Measurements from ENCODE around the gene HES3.
"Not testable (repeated sequence)": the region's sequence is repeated elsewhere in the genome, so short reads cannot be mapped to it uniquely, and the experiment has no call there.

The HES3 gene

DNA sequence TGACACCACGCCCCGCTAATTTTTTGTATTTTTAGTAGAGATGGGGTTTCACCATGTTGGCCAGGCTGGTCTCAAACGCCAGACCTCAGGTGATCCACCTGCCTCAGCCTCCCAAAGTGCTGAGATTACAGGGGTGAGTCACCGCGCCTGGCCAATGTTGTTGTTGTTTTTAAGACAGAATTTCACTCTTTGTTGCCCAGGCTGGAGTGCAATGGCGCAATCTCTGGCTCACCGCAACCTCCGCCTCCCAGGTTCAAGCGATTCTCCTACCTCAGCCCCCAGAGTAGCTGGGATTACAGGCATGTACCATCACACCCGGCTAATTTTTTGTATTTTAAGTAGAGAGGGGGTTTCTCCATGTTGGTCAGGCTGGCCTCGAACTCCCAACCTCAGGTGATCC is 24.3 kb upstream of the HES3 start:
- not testable (repeated sequence) for DNase-seq

DNA sequence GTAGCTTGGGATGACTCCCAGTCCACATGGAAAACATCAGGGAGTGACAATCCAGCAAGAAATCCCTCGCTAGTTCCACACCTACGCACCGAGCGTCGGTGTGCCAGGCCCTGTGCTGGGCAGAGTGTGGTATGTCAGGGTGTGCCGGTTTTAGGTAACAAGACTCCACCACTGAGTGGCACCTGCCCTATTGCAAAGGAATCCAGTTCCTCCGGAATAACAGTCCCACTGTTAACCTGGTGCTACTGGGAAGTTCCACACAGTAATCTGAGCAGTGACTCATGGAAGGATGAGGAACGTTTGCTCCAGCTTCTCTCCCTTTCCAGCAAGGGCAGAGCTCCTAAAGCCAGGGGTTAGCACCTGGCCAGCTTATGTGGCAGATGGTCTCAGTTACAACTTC is 23.7 kb upstream of the HES3 start:
- DNase-seq: no peak

DNA sequence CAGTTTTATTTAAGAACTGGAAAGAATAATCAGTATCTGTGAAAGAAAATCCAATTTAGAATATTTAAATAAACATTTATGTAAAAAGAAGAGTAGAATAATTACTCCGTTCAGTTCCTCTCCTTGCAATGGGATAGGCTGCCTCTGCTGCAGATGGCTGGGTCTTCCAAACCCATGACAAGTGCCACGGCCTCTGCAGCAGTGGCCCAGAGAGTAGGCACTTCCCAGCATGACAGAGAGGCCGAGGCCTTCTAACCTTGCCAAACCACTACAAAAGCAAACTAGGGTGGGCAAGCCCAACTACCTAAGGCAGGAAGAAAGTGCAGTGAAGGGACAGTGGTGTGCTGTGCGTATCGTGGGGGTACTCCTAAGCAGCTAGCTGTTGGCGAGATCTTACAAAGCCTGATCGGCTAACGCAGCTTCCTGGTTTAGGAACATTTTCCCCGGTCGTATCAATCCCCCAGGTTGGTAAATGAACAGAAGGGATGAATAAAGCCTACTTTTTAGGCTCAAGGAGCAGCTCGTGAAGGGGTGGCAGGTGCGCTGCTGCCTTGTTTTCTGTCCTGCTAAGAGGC is 22.7 kb upstream of the HES3 start:
- no peak for DNase-seq

DNA sequence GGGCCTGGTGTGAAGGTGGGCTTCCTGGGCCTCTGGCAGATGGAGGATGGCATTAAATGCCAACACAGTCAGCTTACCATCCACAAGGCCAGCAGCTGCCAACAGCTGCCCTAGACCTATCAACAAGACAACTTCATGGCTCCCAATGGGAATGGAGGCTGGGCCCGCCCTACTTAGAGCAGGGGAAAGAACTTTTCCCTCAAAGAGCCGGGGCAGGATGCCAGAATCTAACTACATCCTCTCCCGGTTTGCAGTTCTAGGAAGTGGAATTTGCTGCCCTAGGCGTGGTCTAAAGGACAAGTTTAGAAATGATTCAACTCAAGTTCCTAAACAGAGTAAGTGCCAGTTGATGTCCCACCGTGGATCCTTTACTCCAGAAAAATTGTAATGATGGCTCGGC is 21.3 kb upstream of the HES3 start:
- DNase-seq: no peak

- no peak for DNase-seq
These were observed 20.4 kb upstream of the HES3 start for GRCh38 chr1:6223617-6224016.

DNA sequence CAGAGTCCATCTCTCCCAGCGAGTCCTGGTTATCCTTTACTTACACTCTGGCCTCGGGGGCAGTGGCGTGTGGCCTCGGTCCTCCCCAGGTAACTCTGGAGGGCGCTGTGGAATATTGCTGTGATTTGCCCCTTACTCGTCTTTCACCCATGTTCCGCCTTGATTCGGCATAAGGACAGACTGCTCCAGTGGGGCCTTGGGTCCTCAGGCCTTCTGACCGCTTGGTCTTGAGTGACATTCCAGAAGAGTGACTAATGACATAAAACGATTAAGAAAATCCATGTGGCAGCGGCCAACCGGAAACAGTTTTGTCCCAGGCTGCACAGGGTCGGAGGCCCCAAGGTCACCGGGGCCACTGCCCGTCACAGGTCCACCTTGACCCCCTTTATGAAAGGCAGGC is 19.3 kb upstream of the HES3 start:
- no peak for DNase-seq

GRCh38 chr1:6225651-6226050 is 18.3 kb upstream of the HES3 start:
- no peak for DNase-seq

DNA sequence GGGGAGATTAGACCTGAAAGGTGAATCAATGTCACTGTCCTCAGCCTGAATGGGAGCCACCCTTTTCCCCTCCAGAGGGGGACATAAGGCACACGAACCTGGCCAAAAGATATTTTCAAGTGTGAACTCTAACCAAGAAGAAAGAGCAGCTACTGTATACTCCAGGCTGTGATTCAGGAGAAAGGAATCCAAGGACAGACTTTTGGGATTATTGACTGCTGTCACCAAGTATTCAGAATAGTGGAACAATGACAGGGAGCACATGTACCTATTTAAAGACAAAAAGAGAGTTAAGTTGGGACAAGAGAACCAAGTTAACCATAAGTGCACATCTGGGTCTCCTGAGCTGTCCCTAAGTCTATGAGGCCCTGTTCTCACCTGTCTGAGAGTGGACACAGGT is 10.6 kb upstream of the HES3 start:
- no peak for DNase-seq

- DNase-seq: no peak
These were observed 9.3 kb upstream of the HES3 start for GRCh38 chr1:6234502-6235295.

DNA sequence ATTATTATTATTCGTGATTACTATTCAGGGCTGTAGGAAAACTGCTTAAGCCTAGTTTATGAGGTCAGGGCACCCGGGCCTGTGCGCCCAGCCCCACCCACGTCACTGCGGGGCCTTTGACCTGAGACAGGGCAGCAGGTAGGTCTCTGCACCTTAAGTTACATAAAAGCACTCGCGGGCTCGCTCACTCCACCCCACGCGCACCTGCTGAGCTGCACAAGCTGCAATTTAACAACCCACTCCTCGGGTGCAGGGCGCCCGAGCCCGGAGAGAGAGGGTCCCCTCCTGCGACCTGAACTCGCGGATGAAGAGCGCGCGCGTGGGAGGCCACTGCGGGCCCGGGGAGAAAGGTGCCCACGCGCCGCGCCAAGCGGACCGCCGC is 8.7 kb upstream of the HES3 start:
- DNase-seq: no peak

DNA sequence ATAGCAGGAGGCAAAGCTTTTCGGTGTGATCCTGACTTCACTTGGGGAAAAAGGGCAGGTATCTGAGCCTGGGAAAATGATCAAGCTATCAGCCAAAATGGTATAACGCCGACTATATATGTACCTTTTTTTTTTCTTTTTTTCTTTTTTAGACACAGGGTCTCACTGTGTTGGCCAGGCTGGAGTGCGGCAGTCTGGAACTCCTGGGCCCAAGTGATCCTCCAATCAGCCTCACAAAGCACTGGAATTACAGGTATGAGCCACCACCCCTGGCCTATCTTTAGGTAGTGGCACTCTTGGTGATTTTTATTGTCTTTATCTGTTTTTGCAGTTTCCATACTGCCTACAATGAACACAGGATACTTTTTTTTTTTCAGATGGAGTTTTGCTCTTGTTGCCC is 6.9 kb upstream of the HES3 start:
- DNase-seq: no peak

DNA sequence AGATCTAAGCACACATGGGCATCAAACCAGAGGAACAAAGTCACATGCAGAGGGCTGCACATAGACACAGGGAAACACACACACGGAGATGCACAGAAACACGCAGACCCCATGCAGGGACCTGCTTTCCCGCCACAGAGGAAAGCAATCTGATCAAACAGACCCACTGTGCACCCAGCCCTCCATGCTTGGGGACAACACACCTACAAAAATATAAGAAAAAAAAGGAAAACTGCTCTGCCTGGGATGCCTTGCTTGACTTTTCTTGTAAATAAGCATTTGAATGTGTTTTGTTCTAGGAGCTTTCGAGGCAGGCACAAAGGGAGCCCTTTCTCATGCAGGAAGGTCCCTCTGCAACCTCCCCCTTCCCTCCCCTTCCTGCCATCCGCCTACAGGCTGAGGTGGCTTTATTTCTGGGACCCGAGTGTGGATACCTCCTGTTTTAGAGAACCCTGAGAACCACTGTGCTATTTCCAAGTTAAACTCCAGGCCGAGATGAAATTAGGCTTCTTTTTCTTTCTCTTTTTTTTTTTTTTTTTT is 4.7 kb upstream of the HES3 start:
- DNase-seq: no peak

GRCh38 chr1:6239950-6240768 is 3.8 kb upstream of the HES3 start:
- DNase-seq: no peak

DNA sequence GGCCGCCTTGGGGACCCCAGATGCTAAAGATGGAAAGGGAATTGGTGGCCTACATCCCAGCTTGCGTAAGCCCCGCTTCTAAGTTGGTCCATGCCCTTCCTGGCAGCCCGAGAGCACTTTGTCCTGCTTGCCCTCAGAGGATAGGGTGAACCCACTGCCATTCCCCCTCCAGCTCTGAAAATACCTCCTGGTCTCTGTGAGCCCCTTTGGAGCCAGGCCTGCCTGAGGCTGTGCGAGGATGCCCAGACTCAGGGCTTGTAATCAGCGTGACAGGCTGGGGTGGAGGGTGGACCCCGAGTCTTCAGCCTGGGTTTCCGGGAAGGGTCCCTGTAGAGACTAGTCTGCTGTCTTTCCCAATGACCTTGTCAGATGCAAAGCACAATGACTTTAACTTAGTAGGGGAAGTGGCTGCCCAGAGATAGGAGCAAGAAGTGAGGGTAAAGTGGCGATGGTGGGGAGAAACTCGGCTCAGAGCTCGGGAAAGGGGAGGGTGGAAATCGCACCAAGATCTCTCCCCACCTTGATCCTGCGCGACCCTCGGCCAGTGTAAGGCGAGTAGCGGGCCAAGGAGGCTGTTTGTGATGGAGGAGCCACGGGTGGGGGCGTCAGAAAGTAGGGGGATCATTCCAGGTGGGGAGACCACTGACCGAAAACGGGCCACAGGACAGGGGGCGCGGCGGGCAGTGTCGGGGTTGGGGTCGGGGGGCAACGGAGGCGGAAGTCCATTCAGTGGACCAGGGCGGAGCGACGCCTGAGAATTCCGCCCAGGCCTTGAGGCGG is 2.7 kb upstream of the HES3 start:
- no peak for DNase-seq

- DNase-seq: no peak
These were observed 1.9 kb upstream of the HES3 start for GRCh38 chr1:6241887-6242740.

- DNase-seq: no peak
These were observed 735 bp upstream of the HES3 start for GRCh38 chr1:6243053-6243834.

DNA sequence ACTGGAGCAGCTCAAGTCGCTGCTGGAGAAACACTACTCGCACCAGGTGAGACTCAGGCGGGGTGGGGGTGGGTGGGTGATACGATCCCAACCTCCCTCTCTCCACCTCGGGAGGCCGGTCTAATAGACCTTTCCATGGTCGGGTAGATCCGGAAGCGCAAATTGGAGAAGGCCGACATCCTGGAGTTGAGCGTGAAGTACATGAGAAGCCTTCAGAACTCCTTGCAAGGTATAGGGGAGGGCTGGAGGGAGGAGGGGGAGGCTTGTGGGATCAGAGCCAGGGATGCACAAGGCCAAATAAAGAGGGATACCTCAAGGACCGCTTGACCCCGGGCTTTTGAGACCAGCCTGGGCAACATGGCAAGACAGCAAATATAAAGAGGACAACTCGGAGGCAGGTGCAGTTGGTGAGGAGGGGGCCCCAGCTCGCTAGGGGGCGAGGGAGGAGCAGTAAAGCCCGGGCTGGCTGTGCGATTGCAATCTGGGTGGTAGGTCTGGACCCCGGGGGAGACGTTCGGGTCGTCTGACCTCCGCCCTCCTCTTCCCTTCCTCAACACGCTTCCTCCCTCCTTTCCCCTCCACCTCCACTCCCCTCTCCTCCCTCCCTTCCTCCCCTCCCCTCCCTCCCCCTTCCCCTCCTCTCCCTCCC is 546 bp downstream of the HES3 start:
- DNase-seq: no peak

GRCh38 chr1:6245086-6245868 is 1.3 kb downstream of the HES3 start:
- peak; percentile 82 for DNase-seq

GRCh38 chr1:6245869-6246496 is 2.0 kb downstream of the HES3 start:
- peak; percentile 50 for DNase-seq

Data from CD4-positive, alpha-beta T cell treated with Interleukin-10 for 1 hour (primary cell).